Caco-2 (cell line): ENCODE measurements around the gene SETD3. TPM values are rescaled to one million over a fixed set of nuclear protein-coding genes. Genes with fewer than 3 reads are reported as not detected.

Source experiments
- BruUV-seq: library from RNA; stranded (reverse); fragments of 400-500 nt; replicated peaks from 2 replicates; lab custom pipeline; 2021; lab: Mats Ljungman, UMichigan
- CTCF ChIA-PET: fragments of 300-600 bp; sonication (Branson Sonifier 250); formaldehyde crosslinking; loops from one replicate; lab custom pipeline; 2022; ENCODE audit warnings: antibody characterized with exemption; lab: Charles Lee
- POLR2A ChIA-PET: fragments of 300-600 bp; sonication (Branson Sonifier 250); formaldehyde crosslinking; loops from one replicate; lab custom pipeline; 2022; ENCODE audit warnings: antibody characterized with exemption; lab: Charles Lee
- DNase-seq, 2 experiments: peaks; one replicate each; pipeline versions ENCODE4 v3.0.0 to v3.0.0-alpha.2; 2020 to 2022
- H3K27me3 ChIP-seq: replicated peaks from 2 replicates; pipeline ENCODE4 v1.6.0; 2011; ENCODE audit warnings: low read length; ENCODE audit not compliant: control insufficient read depth, insufficient read depth
- H3K36me3 ChIP-seq: 2 replicates; pipeline ENCODE4 v1.5.1; 2011; ENCODE audit warnings: low read length; ENCODE audit not compliant: control insufficient read depth, insufficient read depth
- H3K4me1 ChIP-seq: fragments of 250-450 bp; sonication (Bioruptor Pico); 2 replicates; pipeline ENCODE4 v1.5.1; 2020; ENCODE audit warnings: mild to moderate bottlenecking
- H3K4me3 ChIP-seq: 2 replicates; pipeline ENCODE4 v1.5.1; 2011; ENCODE audit warnings: low read depth, mild to moderate bottlenecking, control low read depth, low read length
- H3K9me3 ChIP-seq: fragments of 250-450 bp; sonication (Bioruptor Pico); 2 replicates; pipeline ENCODE4 v1.5.1; 2020; ENCODE audit warnings: mild to moderate bottlenecking, moderate library complexity
- H3K27ac Mint-ChIP-seq: one replicate; pipeline ENCODE4 v1.8.0; 2022; ENCODE audit warnings: mixed read lengths; ENCODE audit not compliant: unreplicated experiment
- H3K27me3 Mint-ChIP-seq: one replicate; pipeline ENCODE4 v1.8.0; 2022; ENCODE audit warnings: mixed read lengths; ENCODE audit not compliant: insufficient read depth, unreplicated experiment
- H3K36me3 Mint-ChIP-seq: one replicate; pipeline ENCODE4 v1.8.0; 2022; ENCODE audit warnings: mild to moderate bottlenecking, mixed read lengths; ENCODE audit not compliant: insufficient read depth, unreplicated experiment
- H3K4me1 Mint-ChIP-seq: one replicate; pipeline ENCODE4 v1.8.0; 2022; ENCODE audit warnings: low read depth, mixed read lengths; ENCODE audit not compliant: unreplicated experiment
- H3K4me3 Mint-ChIP-seq: one replicate; pipeline ENCODE4 v1.8.0; 2022; ENCODE audit warnings: mild to moderate bottlenecking, moderate library complexity, mixed read lengths; ENCODE audit not compliant: unreplicated experiment
- H3K9me3 Mint-ChIP-seq: one replicate; pipeline ENCODE4 v1.8.0; 2022; ENCODE audit warnings: mixed read lengths; ENCODE audit not compliant: unreplicated experiment
- intact Hi-C: fragments of 100-400 bp; cut with micrococcal nuclease; formaldehyde crosslinking; loops from one replicate; pipeline ENCODE4 v1.10.0; 2022; ENCODE audit not compliant: unreplicated experiment
- total RNA-seq: library from RNA; stranded (reverse); gene quantifications from 2 replicates; pipeline ENCODE4 v1.2.3, GENCODE V29; 2022
- TF ChIP-seq, protein P1 (sequence below), 2 experiments: fragments of 200-600 bp in 1 of 2; IDR thresholded peaks; 1 replicate in 1 of 2; 2 replicates in 1 of 2; pipeline versions ENCODE4 v1.5.1 to v1.8.0; 2011 to 2022; ENCODE audit warnings: antibody characterized with exemption in 1 of 2, control low read depth in 1 of 2, inconsistent platforms in 1 of 2, low read depth in 1 of 2, low read length in 1 of 2, mild to moderate bottlenecking in 1 of 2, moderate library complexity in 1 of 2; ENCODE audit not compliant: insufficient read depth in 1 of 2, severe bottlenecking in 1 of 2, unreplicated experiment in 1 of 2

Gene SETD3
- total RNA-seq, 1 experiment from 2014 or later = 74.3 TPM

DNA sequence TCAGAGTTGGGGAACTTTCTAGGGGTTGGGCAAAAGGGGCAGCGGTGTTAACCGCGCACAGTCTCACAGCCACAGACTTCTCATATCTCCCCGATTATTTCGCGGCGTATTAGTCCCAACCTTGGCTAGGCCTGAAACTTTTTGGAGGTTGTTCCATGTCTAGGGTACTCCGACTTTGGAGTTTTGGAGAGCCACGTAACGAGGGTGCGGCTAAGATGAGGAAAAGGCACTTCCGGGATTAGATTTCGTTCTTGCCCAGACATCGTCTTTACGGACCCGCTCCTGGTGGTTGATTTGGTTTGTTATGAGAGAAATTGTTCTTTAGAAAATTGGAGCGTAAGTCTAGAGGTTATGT, 1.1 kb upstream of the SETD3 start:
- Histone ChIP-seq H3K27me3 (no peaks in the 10 kb centered on the region), H3K36me3 (no peaks in the 10 kb centered on the region), H3K4me3 (peak overlapping the region; percentile 87), H3K4me1 (peaks cover 11% of the 10 kb centered on the region), H3K9me3 (no peaks in the 10 kb centered on the region)
- DNase-seq = peak in 1 of 2 experiments; percentile 32
- Mint-ChIP-seq H3K27me3 (no peaks in the 10 kb centered on the region), H3K36me3 (peaks cover 22% of the 10 kb centered on the region), H3K4me3 (peak overlapping the region; percentile 95), H3K27ac (peak overlapping the region; percentile 100), H3K9me3 (no peaks in the 10 kb centered on the region), H3K4me1 (peaks cover 38% of the 10 kb centered on the region)
- TF ChIP-seq, protein P1, sequence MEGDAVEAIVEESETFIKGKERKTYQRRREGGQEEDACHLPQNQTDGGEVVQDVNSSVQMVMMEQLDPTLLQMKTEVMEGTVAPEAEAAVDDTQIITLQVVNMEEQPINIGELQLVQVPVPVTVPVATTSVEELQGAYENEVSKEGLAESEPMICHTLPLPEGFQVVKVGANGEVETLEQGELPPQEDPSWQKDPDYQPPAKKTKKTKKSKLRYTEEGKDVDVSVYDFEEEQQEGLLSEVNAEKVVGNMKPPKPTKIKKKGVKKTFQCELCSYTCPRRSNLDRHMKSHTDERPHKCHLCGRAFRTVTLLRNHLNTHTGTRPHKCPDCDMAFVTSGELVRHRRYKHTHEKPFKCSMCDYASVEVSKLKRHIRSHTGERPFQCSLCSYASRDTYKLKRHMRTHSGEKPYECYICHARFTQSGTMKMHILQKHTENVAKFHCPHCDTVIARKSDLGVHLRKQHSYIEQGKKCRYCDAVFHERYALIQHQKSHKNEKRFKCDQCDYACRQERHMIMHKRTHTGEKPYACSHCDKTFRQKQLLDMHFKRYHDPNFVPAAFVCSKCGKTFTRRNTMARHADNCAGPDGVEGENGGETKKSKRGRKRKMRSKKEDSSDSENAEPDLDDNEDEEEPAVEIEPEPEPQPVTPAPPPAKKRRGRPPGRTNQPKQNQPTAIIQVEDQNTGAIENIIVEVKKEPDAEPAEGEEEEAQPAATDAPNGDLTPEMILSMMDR (IDR thresholded peaks at IDR 0.05; ENCODE audit: insufficient read depth in 1 of 2, low read depth in 1 of 2, low read length in 1 of 2, severe bottlenecking in 1 of 2, unreplicated experiment in 1 of 2) = no peak
- no TSS peak for BruUV-seq
- CTCF ChIA-PET = interaction anchor here (1.2 to 1.3 kb wide), 2 partner anchors 21 to 93 kb away, joined by 3 to 6 read pairs; no protein-coding TSS in a partner anchor
- POLR2A ChIA-PET = interaction anchor here (0.5 to 1.2 kb wide), 6 partner anchors 10 to 1065 kb away, joined by 4 to 18 read pairs (median 6); partner anchors contain the start of gene CCDC85C
- intact Hi-C loops = loop anchor here (2.0 kb wide), 1 partner anchor 59 kb away; no protein-coding TSS in a partner anchor

GRCh38 chr14:99480917-99481744, 472 bp upstream of the SETD3 start, which contains the start of gene CCNK:
TSS of gene CCNK (plus strand) at chr14:99481409. CDS start at chr14:99492678, 11,269 bp downstream.
- H3K36me3 Mint-ChIP-seq = peaks cover 22% of the 10 kb centered on the region
- POLR2A ChIA-PET = interaction anchor here (0.5 to 1.2 kb wide), 21 partner anchors 9 to 1221 kb away, joined by 3 to 18 read pairs (median 5); partner anchors contain the start of genes CCDC85C and CYP46A1
- H3K27me3 ChIP-seq = no peaks in the 10 kb centered on the region

More at GRCh38 chr14:99480917-99481744, 472 bp upstream of the SETD3 start, which contains the start of gene CCNK:
- H3K4me1 ChIP-seq = peaks cover 13% of the 10 kb centered on the region; the same call in 1 of the 2 replicates
- no TSS peak for BruUV-seq
- H3K4me3 ChIP-seq = peak within 1 kb of the TSS; percentile 92
- no peaks in the 10 kb centered on the region for H3K9me3 Mint-ChIP-seq
- TF ChIP-seq, protein P1 (IDR thresholded peaks at IDR 0.05; ENCODE audit: insufficient read depth in 1 of 2, low read depth in 1 of 2, low read length in 1 of 2, severe bottlenecking in 1 of 2, unreplicated experiment in 1 of 2) = no peak
- H3K9me3 ChIP-seq = no peaks in the 10 kb centered on the region
- DNase-seq = peak; percentile 100
- H3K27ac Mint-ChIP-seq = peak within 1 kb of the TSS; percentile 100
- CTCF ChIA-PET = interaction anchor here (0.6 to 1.3 kb wide), 3 partner anchors 20 to 141 kb away, joined by 3 to 6 read pairs (median 3); no protein-coding TSS in a partner anchor
- H3K27me3 Mint-ChIP-seq = no peaks in the 10 kb centered on the region
- H3K36me3 ChIP-seq = no peaks in the 10 kb centered on the region
- peaks cover 32% of the 10 kb centered on the region for H3K4me1 Mint-ChIP-seq
- intact Hi-C loops = loop anchor here (2.0 kb wide), 1 partner anchor 58 kb away; no protein-coding TSS in a partner anchor
- peak within 1 kb of the TSS; percentile 95 for H3K4me3 Mint-ChIP-seq
